ENCODE measurements around the gene ATRN. TPM values are rescaled to one million over a fixed set of nuclear protein-coding genes. Genes with fewer than 3 reads are reported as not detected.

Gene ATRN
- total RNA-seq, 1 donor from 2014 or later: 37.0 TPM

GRCh38 chr20:3647473-3647872 is 176.7 kb downstream of the ATRN start:
- H3K27ac Mint-ChIP-seq (ENCODE audit: unreplicated experiment): no peak overlapping the region
- no peak for TF ChIP-seq CTCF (IDR thresholded peaks at IDR 0.05; ENCODE audit: unreplicated experiment)
- peaks cover 3% of the 10 kb centered on the region for H3K4me1 Mint-ChIP-seq (ENCODE audit: unreplicated experiment)
- no peak overlapping the region for H3K4me3 Mint-ChIP-seq (ENCODE audit: unreplicated experiment)
- no peak for DNase-seq (ENCODE audit: low spot score)
- H3K9me3 Mint-ChIP-seq (ENCODE audit: unreplicated experiment): no peaks in the 10 kb centered on the region
- peaks cover 3% of the 10 kb centered on the region for H3K27me3 Mint-ChIP-seq (ENCODE audit: unreplicated experiment)
- H3K36me3 Mint-ChIP-seq (ENCODE audit: low read depth, unreplicated experiment): peaks cover 15% of the 10 kb centered on the region

GRCh38 chr20:3648951-3649350 is 178.1 kb downstream of the ATRN start:
- DNase-seq (ENCODE audit: low spot score): no peak
- Mint-ChIP-seq H3K27ac (ENCODE audit: unreplicated experiment) (no peak overlapping the region), H3K9me3 (ENCODE audit: unreplicated experiment) (no peaks in the 10 kb centered on the region), H3K27me3 (ENCODE audit: unreplicated experiment) (peaks cover 3% of the 10 kb centered on the region), H3K4me1 (ENCODE audit: unreplicated experiment) (peaks cover 3% of the 10 kb centered on the region), H3K4me3 (ENCODE audit: unreplicated experiment) (no peak overlapping the region), H3K36me3 (ENCODE audit: low read depth, unreplicated experiment) (peaks cover 15% of the 10 kb centered on the region)
- TF ChIP-seq CTCF (IDR thresholded peaks at IDR 0.05; ENCODE audit: unreplicated experiment): no peak

GRCh38 chr20:3651204-3651962 is 180.6 kb downstream of the ATRN start:
- Mint-ChIP-seq H3K36me3 (ENCODE audit: low read depth, unreplicated experiment) (peaks cover 8% of the 10 kb centered on the region), H3K9me3 (ENCODE audit: unreplicated experiment) (no peaks in the 10 kb centered on the region), H3K4me3 (ENCODE audit: unreplicated experiment) (no peak overlapping the region), H3K27me3 (ENCODE audit: unreplicated experiment) (peaks cover 4% of the 10 kb centered on the region), H3K27ac (ENCODE audit: unreplicated experiment) (no peak overlapping the region), H3K4me1 (ENCODE audit: unreplicated experiment) (peaks cover 3% of the 10 kb centered on the region)
- TF ChIP-seq CTCF (IDR thresholded peaks at IDR 0.05; ENCODE audit: unreplicated experiment): no peak
- no peak for DNase-seq (ENCODE audit: low spot score)

- Mint-ChIP-seq H3K4me1 (ENCODE audit: unreplicated experiment) (peaks cover 3% of the 10 kb centered on the region), H3K4me3 (ENCODE audit: unreplicated experiment) (no peak overlapping the region), H3K27me3 (ENCODE audit: unreplicated experiment) (peaks cover 4% of the 10 kb centered on the region), H3K27ac (ENCODE audit: unreplicated experiment) (no peak overlapping the region), H3K36me3 (ENCODE audit: low read depth, unreplicated experiment) (peaks cover 8% of the 10 kb centered on the region), H3K9me3 (ENCODE audit: unreplicated experiment) (no peaks in the 10 kb centered on the region)
- DNase-seq (ENCODE audit: low spot score): no peak
- TF ChIP-seq CTCF (IDR thresholded peaks at IDR 0.05; ENCODE audit: unreplicated experiment): no peak
These were observed 181.4 kb downstream of the ATRN start for GRCh38 chr20:3652221-3652620.
